BLaER1 treated with 17β-estradiol and CSF1 and Interleukin-3, amounts not matched to agents 10 nM and 100 nM (cell line): ENCODE results near the gene B4GALNT4.
"Not testable (repeated sequence)": the region's sequence is repeated elsewhere in the genome, so short reads cannot be mapped to it uniquely, and the experiment has no call there.

ENCODE experiments used
- H3K27ac ChIP-seq, 11 experiments: shearing (Covaris generic); formaldehyde crosslinking; 2 replicates each; pipeline ENCODE4 v1.8.1; 2022
- H3K27me3 ChIP-seq, 11 experiments: shearing (Covaris generic); formaldehyde crosslinking; 2 replicates each; pipeline ENCODE4 v1.8.1; 2022
- H3K36me3 ChIP-seq, 11 experiments: shearing (Covaris generic); formaldehyde crosslinking; 2 replicates each; pipeline ENCODE4 v1.8.1; 2022
- H3K4me1 ChIP-seq, 10 experiments: shearing (Covaris generic); formaldehyde crosslinking; 2 replicates each; pipeline ENCODE4 v1.8.1; 2022
- H3K4me2 ChIP-seq, 11 experiments: shearing (Covaris generic); formaldehyde crosslinking; 2 replicates each; pipeline ENCODE4 v1.8.1; 2022
- H3K4me3 ChIP-seq, 10 experiments: shearing (Covaris generic); formaldehyde crosslinking; 2 replicates each; pipeline ENCODE4 v1.8.1; 2022
- H3K9ac ChIP-seq, 11 experiments: shearing (Covaris generic); formaldehyde crosslinking; 2 replicates each; pipeline ENCODE4 v1.8.1; 2022
- H3K9me3 ChIP-seq, 11 experiments: shearing (Covaris generic); formaldehyde crosslinking; replicated peaks in 1 of 11; 2 replicates each; pipeline ENCODE4 v1.8.1; 2022
- H4K20me1 ChIP-seq, 11 experiments: shearing (Covaris generic); formaldehyde crosslinking; 2 replicates each; pipeline ENCODE4 v1.8.1; 2022
- Cebpa-rat ChIP-seq, 11 experiments: shearing (Covaris generic); IDR thresholded peaks; 2 replicates each; pipeline ENCODE4 v1.8.1; 2022

Gene B4GALNT4

GRCh38 chr11:369336-370018 is at the start of gene B4GALNT4:
B4GALNT4 (plus strand) TSS chr11:369499; CDS start chr11:369804, 305 bp downstream.
- H3K9ac ChIP-seq: peak within 1 kb of the TSS in 5 of 11 experiments; percentile 27 to 65 (median 59); a peak in 6 of 22 replicates
- H3K4me3 ChIP-seq: peak within 1 kb of the TSS in 6 of 10 experiments; percentile 43 to 63 (median 49); a peak in 9 of 20 replicates
- H3K4me1 ChIP-seq: peaks cover 0 to 36% (median 26%) of the 10 kb centered on the region in 10 experiments; a peak in 13 of 20 replicates
- TF ChIP-seq Cebpa-rat (IDR thresholded peaks at IDR 0.05): no peak
- no peaks in the 10 kb centered on the region for H3K9me3 ChIP-seq
- H3K4me2 ChIP-seq: peak within 1 kb of the TSS in 10 of 11 experiments; percentile 16 to 72 (median 50); a peak in 18 of 22 replicates
- H3K27ac ChIP-seq: no peak within 1 kb of the TSS
- H4K20me1 ChIP-seq: peaks cover 0 to 27% (median 4%) of the 10 kb centered on the region in 11 experiments; a peak in 9 of 22 replicates
- H3K36me3 ChIP-seq: no peaks in the 10 kb centered on the region
- H3K27me3 ChIP-seq: peaks cover 34 to 58% (median 43%) of the 10 kb centered on the region in 11 experiments

DNA sequence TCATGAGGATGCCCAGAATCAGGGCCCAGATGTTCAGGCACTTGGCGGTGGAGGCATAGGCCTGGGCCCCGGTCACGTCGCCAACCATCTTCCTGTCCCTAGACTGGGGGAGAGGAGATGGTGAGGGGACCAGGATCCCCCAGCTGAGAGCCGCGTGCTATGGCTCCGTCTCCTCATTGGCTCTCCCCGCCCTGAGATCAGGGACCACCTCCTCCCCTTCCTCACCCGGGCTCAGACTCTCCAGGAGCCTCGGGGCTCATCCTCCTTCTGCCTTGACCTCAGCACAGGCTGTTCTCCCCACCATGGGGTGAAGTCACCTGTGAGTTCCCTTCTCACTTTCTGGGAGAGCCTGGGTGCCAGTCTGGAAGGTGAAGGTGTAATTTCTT is 49.4 kb upstream of the B4GALNT4 start:
- peak overlapping the region in 9 of 10 experiments; percentile 25 to 70 (median 61); a peak in 16 of 20 replicates for H3K4me3 ChIP-seq
- H3K27ac ChIP-seq: peak overlapping the region in 3 of 11 experiments; percentile 19 to 76 (median 45); a peak in 5 of 22 replicates
- not testable (repeated sequence) for H3K27me3 ChIP-seq, H4K20me1 ChIP-seq, H3K9me3 ChIP-seq
- peaks cover 0 to 14% (median 8%) of the 10 kb centered on the region in 11 experiments; a peak in 10 of 22 replicates for H3K36me3 ChIP-seq
- peak overlapping the region in 10 of 11 experiments; percentile 44 to 87 (median 77); a peak in 15 of 22 replicates for H3K9ac ChIP-seq
- H3K4me1 ChIP-seq: peaks cover 46 to 71% (median 60%) of the 10 kb centered on the region in 10 experiments
- peak overlapping the region; percentile 72 to 94 (median 84) for H3K4me2 ChIP-seq

DNA sequence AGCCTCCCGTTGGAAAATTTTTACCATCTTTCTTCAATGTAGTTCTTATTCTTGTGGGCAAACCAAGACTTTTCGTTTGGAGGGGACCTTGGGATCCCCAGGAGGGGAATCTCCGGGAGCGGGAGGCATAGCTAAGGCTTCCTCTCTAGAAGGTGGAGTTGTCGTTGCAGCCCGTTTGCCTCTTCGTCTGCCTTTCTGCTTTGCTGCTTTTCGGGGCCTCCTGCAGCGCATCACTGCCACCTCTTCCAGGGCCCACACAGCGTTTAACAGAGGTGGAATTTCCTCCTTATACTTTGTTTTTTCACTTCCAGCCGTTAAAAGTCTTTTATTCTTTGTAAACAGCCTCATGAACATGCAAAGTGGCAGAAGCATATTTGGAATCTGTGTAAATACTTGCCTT is 45.1 kb upstream of the B4GALNT4 start:
- TF ChIP-seq Cebpa-rat (IDR thresholded peaks at IDR 0.05): no peak
- 0 out of 22 replicates have a peak overlapping the region, but pooled peaks of 3 of the 11 experiments have one; percentile 2 to 16 (median 15) for H3K9ac ChIP-seq
- no peak overlapping the region for H3K4me3 ChIP-seq
- peak overlapping the region; percentile 18 to 77 (median 48); a peak in 21 of 22 replicates for H3K4me2 ChIP-seq
- H3K36me3 ChIP-seq: no peaks in the 10 kb centered on the region
- no peaks in the 10 kb centered on the region for H3K27me3 ChIP-seq
- H3K4me1 ChIP-seq: peaks cover 66 to 84% (median 78%) of the 10 kb centered on the region in 10 experiments
- H3K9me3 ChIP-seq: no peaks in the 10 kb centered on the region
- 0 out of 22 replicates have a peak overlapping the region, but pooled peaks of 2 of the 11 experiments have one; percentile 25 to 27 for H3K27ac ChIP-seq
- H4K20me1 ChIP-seq: no peaks in the 10 kb centered on the region

GRCh38 chr11:324593-325517 is 44.4 kb upstream of the B4GALNT4 start:
- not testable (repeated sequence) for H3K9me3 ChIP-seq, H3K36me3 ChIP-seq, H3K27me3 ChIP-seq, H4K20me1 ChIP-seq, H3K4me3 ChIP-seq
- 0 out of 22 replicates have a peak overlapping the region, but pooled peaks of 2 of the 11 experiments have one; percentile 2 to 16 for H3K9ac ChIP-seq
- peaks cover 66 to 85% (median 78%) of the 10 kb centered on the region in 10 experiments for H3K4me1 ChIP-seq
- peak overlapping the region; percentile 18 to 91 (median 51) for H3K4me2 ChIP-seq
- peak overlapping the region in 2 of 11 experiments; percentile 25 to 27; a peak in 1 of 22 replicates for H3K27ac ChIP-seq

DNA sequence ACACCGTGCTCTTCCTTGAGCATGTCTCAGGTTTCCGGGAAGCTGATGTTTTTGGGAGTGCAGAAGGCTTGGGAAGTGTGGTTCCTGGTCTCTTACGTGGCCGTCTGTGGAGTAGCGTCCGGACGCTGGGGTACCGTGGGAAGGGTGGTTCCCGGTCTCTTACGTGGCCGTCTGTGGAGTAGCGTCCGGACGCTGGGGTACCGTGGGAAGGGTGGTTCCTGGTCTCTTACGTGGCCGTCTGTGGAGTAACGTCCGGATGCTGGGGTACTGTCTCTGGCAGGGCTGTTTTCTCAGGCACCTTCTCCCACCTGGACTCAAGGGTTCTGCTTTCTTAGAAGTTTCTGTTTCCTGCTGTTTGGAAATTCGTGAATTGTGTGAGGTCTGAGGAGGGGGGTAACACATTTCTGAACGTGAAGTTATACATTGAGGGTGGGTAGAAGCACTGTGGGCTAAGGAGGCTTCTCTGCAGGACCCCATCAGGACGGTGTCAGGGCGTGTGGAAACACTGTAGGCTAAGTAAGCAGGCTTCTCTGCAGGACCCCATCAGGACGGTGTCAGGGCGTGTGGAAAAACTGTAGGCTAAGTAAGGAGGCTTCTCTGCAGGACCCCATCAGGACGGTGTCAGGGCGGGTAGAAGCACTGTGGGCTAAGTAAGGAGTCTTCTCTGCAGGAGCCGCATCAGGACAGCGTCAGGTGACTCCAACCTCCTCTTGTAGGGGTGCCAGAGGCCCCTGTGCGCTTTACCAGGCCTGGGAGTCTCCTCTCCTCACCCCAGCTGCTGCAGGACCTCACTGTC is 43.3 kb upstream of the B4GALNT4 start:
- H4K20me1 ChIP-seq: no peaks in the 10 kb centered on the region
- peaks cover 67 to 88% (median 78%) of the 10 kb centered on the region in 10 experiments for H3K4me1 ChIP-seq
- H3K9ac ChIP-seq: peak overlapping the region; percentile 72 to 84 (median 80)
- no peaks in the 10 kb centered on the region for H3K36me3 ChIP-seq
- H3K4me2 ChIP-seq: peak overlapping the region; percentile 77 to 96 (median 91)
- TF ChIP-seq Cebpa-rat (IDR thresholded peaks at IDR 0.05): no peak
- peaks cover 0 to under 1% (median 0%) of the 10 kb centered on the region in 11 experiments; a peak in 1 of 22 replicates for H3K9me3 ChIP-seq
- peaks cover 0 to 7% (median 0%) of the 10 kb centered on the region in 11 experiments; a peak in 2 of 22 replicates for H3K27me3 ChIP-seq
- H3K4me3 ChIP-seq: peak overlapping the region in 4 of 10 experiments; percentile 1 to 45 (median 9); a peak in 4 of 20 replicates
- H3K27ac ChIP-seq: peak overlapping the region; percentile 81 to 97 (median 93)

GRCh38 chr11:326592-326841 is 42.8 kb upstream of the B4GALNT4 start:
- Histone ChIP-seq H3K4me1 (peaks cover 72 to 92% (median 82%) of the 10 kb centered on the region in 10 experiments), H3K27ac (peak overlapping the region; percentile 81 to 97 (median 93)), H3K4me3 (peak overlapping the region in 4 of 10 experiments; percentile 1 to 45 (median 9); a peak in 6 of 20 replicates), H3K27me3 (peaks cover 0 to 12% (median 0%) of the 10 kb centered on the region in 11 experiments; a peak in 4 of 22 replicates), H3K4me2 (peak overlapping the region; percentile 77 to 96 (median 91)), H3K36me3 (no peaks in the 10 kb centered on the region), H3K9ac (peak overlapping the region; percentile 72 to 84 (median 80)), H3K9me3 (peaks cover 0 to 6% (median 0%) of the 10 kb centered on the region in 11 experiments; a peak in 6 of 22 replicates), H4K20me1 (no peaks in the 10 kb centered on the region)
- no peak for TF ChIP-seq Cebpa-rat (IDR thresholded peaks at IDR 0.05)

DNA sequence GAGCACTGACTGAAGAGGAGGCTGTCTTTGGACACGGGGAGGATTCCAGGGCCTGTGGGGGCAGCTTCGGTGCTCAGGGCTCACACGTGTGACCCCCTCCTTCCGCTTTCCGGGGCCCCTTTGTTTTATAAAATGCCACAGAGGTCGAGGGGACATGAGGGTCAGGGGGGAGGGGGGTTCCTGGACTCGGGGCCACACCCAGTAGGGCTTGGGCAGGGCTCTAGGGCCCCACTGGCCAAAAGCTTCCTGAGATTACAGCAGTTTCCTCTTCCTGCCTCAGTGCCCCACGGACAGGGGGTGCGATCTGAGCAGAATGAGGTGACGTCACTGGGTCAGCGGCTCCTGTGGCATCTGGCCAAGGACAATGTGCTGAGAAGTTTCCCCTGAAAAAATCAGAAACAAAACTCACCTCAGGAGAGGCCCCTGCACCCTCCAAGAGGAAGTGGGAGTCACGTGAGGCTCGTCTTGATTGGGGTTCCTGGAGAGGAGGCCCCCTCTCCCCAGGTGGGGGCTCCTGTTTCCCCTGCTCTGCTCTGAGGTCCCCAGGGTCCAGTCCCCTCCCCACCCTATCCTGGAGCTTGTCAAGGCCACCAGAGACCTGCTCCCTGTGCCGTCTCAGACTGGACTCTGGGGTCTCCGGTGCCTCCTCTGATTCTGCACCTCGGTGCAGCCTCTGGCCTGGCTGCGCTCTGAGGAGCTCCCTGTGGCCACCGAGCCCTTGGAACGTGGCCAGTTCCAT is 42.3 kb upstream of the B4GALNT4 start:
- no peaks in the 10 kb centered on the region for H3K36me3 ChIP-seq
- peak overlapping the region; percentile 72 to 84 (median 80) for H3K9ac ChIP-seq
- no peak for TF ChIP-seq Cebpa-rat (IDR thresholded peaks at IDR 0.05)
- peaks cover 0 to 12% (median 0%) of the 10 kb centered on the region in 11 experiments; a peak in 4 of 22 replicates for H3K27me3 ChIP-seq
- peak overlapping the region; percentile 81 to 97 (median 93) for H3K27ac ChIP-seq
- peak overlapping the region; percentile 77 to 96 (median 91) for H3K4me2 ChIP-seq
- no peaks in the 10 kb centered on the region for H4K20me1 ChIP-seq
- H3K4me3 ChIP-seq: peak overlapping the region in 6 of 10 experiments; percentile 1 to 45 (median 14); a peak in 8 of 20 replicates
- H3K9me3 ChIP-seq: peaks cover 0 to 11% (median 0%) of the 10 kb centered on the region in 11 experiments; a peak in 6 of 22 replicates
- H3K4me1 ChIP-seq: peaks cover 77 to 97% (median 87%) of the 10 kb centered on the region in 10 experiments
